ENCODE measurements around the gene LHX4. TPM values are rescaled to one million over a fixed set of nuclear protein-coding genes. Genes with fewer than 3 reads are reported as not detected.

The LHX4 gene
- 0.36 to 0.62 TPM (median 0.46 TPM) in 5 replicates for total RNA-seq (2022; extraction: Qiagen RNA extraction)

GRCh38 chr1:180229483-180230415 lies at the start of gene LHX4:
LHX4 (plus strand) TSS chr1:180230264; CDS start chr1:180230530, 266 bp downstream.

Other genes starting within 250 kb of the LHX4 start
- 59.4 to 88.6 TPM (median 84.6 TPM) in 5 replicates for gene QSOX1, start 75.4 kb upstream of the LHX4 start, total RNA-seq (2022; extraction: Qiagen RNA extraction)

Data from A549 treated with CORT108297 at 1 μM for 4 hours (cell line).